Mucosa of descending colon (tissue), 3 donors: Measurements from ENCODE around the gene SIK3. TPM values are rescaled to one million over a fixed set of nuclear protein-coding genes. Genes with fewer than 3 reads are reported as not detected.
"Not testable (repeated sequence)": the region's sequence is repeated elsewhere in the genome, so short reads cannot be mapped to it uniquely, and the experiment has no call there.

Source experiments
- ATAC-seq: fragments of 200-7000 bp; cut with Tn5 transposase; one replicate; pipeline ENCODE4 v1.9.1; 2020; ENCODE audit warnings: mild to moderate bottlenecking, moderate library complexity
- DNase-seq, 3 donors: peaks; one replicate each; pipeline ENCODE4 v3.0.0-alpha.2; 2020
- H3K36me3 ChIP-seq: fragments of 200-600 bp; one replicate; pipeline ENCODE4 v1.8.0; 2021; ENCODE audit warnings: low read depth, mild to moderate bottlenecking
- H3K4me1 ChIP-seq: fragments of 200-600 bp; one replicate; pipeline ENCODE4 v1.8.0; 2021; ENCODE audit warnings: low read depth, mild to moderate bottlenecking
- H3K4me3 ChIP-seq: fragments of 200-600 bp; one replicate; pipeline ENCODE4 v1.8.0; 2021; ENCODE audit warnings: mild to moderate bottlenecking
- H3K9me3 ChIP-seq: fragments of 200-600 bp; one replicate; pipeline ENCODE4 v1.8.0; 2021; ENCODE audit warnings: mild to moderate bottlenecking
- CTCF ChIP-seq: fragments of 200-600 bp; IDR thresholded peaks from one replicate; pipeline ENCODE4 v1.8.0; 2022; ENCODE audit warnings: antibody characterized with exemption, mild to moderate bottlenecking
- intact Hi-C, 2 donors: fragments of 100-400 bp; cut with DNase I in 1 of 2; cut with micrococcal nuclease in 1 of 2; formaldehyde crosslinking; loops; one replicate each; pipeline versions ENCODE4 v1.11.0 to v1.11.1; 2022; cut with DNase I, micrococcal nuclease
- total RNA-seq, 3 donors: library from RNA; stranded (reverse); fragmentation: NEBNext Ultra II Directional in 2 of 3; extraction: Animal tissue kit (Norgen Biotek cat#: 25700) in 2 of 3; gene quantifications; one replicate each; pipeline versions ENCODE4 v1.2.1 to v1.2.4, GENCODE V29; 2021 to 2023
- donor health status: DM: no; HTN: no; CAD: no; lungs with moderate emphysema.
- donor health status: DM: no; HTN: no; CAD: no.
- donor health status: DM: no; HTN: yes; CAD: no.

The SIK3 gene
- total RNA-seq, 3 donors from 2014 or later = 28.1 to 55.6 (median 41.8) TPM

DNA sequence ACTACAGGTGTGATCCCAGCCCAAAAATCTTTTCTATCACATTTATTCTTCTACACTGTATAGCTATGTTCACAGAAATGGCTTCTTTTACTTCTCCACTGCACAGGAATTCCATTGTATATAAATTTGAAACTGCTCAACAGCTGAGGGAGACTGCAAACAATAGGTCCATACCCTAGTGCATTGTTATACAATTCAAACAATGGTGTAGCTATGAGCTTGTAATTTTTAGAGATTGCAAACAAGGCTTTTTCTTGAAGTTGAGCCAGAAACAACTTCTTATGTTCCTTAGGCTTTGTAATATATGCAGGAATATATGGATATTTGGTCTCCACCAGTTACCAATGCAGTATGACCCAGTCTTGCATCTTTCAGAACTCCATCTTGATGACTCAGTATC is 19.5 kb upstream of the SIK3 start:
- no peaks in the 10 kb centered on the region for H3K36me3 ChIP-seq
- no peaks in the 10 kb centered on the region for H3K4me1 ChIP-seq
- DNase-seq = no peak
- no peak for TF ChIP-seq CTCF
- H3K9me3 ChIP-seq = no peaks in the 10 kb centered on the region
- intact Hi-C loops = no loop called here
- no peak overlapping the region for H3K4me3 ChIP-seq
- ATAC-seq = no peak

DNA sequence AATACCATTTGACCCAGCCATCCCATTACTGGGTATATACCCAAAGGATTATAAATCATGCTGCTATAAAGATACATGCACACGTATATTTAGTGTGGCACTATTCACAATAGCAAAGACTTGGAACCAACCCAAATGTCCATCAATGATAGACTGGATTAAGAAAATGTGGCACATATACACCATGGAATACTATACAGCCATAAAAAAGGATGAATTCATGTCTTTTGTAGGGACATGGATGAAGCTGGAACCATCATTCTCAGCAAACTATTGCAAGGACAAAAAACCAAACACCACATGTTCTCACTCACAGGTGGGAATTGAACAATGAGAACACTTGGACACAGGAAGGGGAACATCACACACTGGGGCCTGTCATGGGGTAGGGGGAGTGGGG is 14.7 kb upstream of the SIK3 start:
- H3K9me3 ChIP-seq, H3K4me1 ChIP-seq, H3K36me3 ChIP-seq, intact Hi-C loops, DNase-seq, H3K4me3 ChIP-seq, ATAC-seq: not testable (repeated sequence)

DNA sequence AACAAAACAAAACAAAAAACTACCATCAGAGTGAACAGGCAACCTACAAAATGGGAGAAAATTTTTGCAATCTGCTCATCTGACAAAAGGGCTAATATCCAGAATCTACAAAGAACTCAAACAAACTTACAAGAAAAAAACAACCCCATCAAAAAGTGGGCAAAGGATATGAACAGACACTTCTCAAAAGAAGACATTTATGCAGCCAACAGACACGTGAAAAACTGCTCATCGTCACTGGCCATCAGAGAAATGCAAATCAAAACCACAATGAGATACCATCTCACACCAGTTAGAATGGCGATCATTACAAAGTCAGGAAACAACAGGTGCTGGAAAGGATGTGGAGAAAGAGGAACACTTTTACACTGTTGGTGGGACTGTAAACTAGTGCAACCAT is 14.3 kb upstream of the SIK3 start:
- H3K36me3 ChIP-seq, intact Hi-C loops, H3K9me3 ChIP-seq, ATAC-seq, DNase-seq, H3K4me3 ChIP-seq, H3K4me1 ChIP-seq: not testable (repeated sequence)

- TF ChIP-seq CTCF = no peak
- H3K9me3 ChIP-seq = no peaks in the 10 kb centered on the region
- no peaks in the 10 kb centered on the region for H3K36me3 ChIP-seq
- no peaks in the 10 kb centered on the region for H3K4me1 ChIP-seq
- intact Hi-C loops = no loop called here
- ATAC-seq (no peak), DNase-seq (no peak)
- H3K4me3 ChIP-seq = no peak overlapping the region
Observed at GRCh38 chr11:117110294-117110950, 12.2 kb upstream of the SIK3 start.

GRCh38 chr11:117107701-117108590 is 9.7 kb upstream of the SIK3 start:
- Histone ChIP-seq H3K4me1 (no peaks in the 10 kb centered on the region), H3K4me3 (no peak overlapping the region), H3K9me3 (no peaks in the 10 kb centered on the region), H3K36me3 (no peaks in the 10 kb centered on the region)
- intact Hi-C loops = loop anchor here in 1 of 2 donors (5.0 to 10.0 kb wide), 2 partner anchors 231 to 313 kb away; partner anchors contain the start of gene APOA5
- ATAC-seq (no peak), DNase-seq (no peak)
- no peak for TF ChIP-seq CTCF

DNA sequence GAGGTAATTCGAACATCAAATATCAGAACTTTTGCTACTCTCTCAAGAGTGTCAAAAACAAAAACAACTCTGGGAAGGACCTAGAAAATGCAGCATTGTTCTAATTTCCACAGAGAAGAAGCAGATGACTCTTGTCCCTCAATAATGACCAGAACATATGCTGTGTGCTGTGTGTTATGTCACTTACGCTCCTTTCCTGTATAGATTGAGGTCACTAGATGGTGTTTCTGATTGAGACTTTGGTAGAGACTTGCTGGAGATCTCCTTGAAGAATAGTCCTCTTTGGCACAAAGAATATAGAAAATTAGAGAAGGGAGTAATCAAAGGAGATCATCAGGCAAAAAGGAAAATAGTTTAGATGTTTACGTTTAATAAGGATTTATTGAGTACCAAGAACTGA is 2.3 kb upstream of the SIK3 start:
- no peak overlapping the region for H3K4me3 ChIP-seq
- DNase-seq = no peak
- peaks cover 20% of the 10 kb centered on the region for H3K4me1 ChIP-seq
- no peak for ATAC-seq
- intact Hi-C loops = loop anchor here in 1 of 2 donors (10.0 kb wide), 1 partner anchor 306 kb away; the partner anchor contains the start of gene APOA5
- H3K9me3 ChIP-seq = no peaks in the 10 kb centered on the region
- H3K36me3 ChIP-seq = no peaks in the 10 kb centered on the region
- no peak for TF ChIP-seq CTCF
